DND-41 (cell line): Measurements from ENCODE around the gene NRF1.

Source experiments
- CTCF ChIP-seq: IDR thresholded peaks from 2 replicates; pipeline ENCODE4 v1.5.1; 2012; ENCODE audit warnings: borderline replicate concordance, low read length, moderate library complexity, mild to moderate bottlenecking; ENCODE audit not compliant: poor library complexity, severe bottlenecking; ENCODE audit errors: extremely low read depth
- EZH2 ChIP-seq: IDR thresholded peaks from 3 replicates; pipeline ENCODE4 v1.6.1; 2012; ENCODE audit warnings: borderline replicate concordance, low read depth, mild to moderate bottlenecking, moderate library complexity, low read length, inconsistent platforms; ENCODE audit not compliant: severe bottlenecking

GRCh38 chr7:129773871-129774270, 162.4 kb downstream of the NRF1 start:
- no peak for TF ChIP-seq CTCF
- TF ChIP-seq EZH2, result no peak
